BE2C (cell line): ENCODE measurements around the gene AUTS2.

Experiments used
- DNase-seq: peaks from one replicate; pipeline ENCODE4 v3.0.0-alpha.2; 2020
- H3K27me3 ChIP-seq: fragments of 250-450 bp; sonication (Bioruptor Pico); 2 replicates; pipeline ENCODE4 v1.5.1; 2020; ENCODE audit warnings: mild to moderate bottlenecking
- H3K36me3 ChIP-seq: fragments of 250-450 bp; sonication (Bioruptor Pico); 2 replicates; pipeline ENCODE4 v1.5.1; 2020; ENCODE audit warnings: mild to moderate bottlenecking
- H3K4me1 ChIP-seq: fragments of 250-450 bp; sonication (Bioruptor Pico); 2 replicates; pipeline ENCODE4 v1.5.1; 2020
- H3K4me3 ChIP-seq: 2 replicates; pipeline ENCODE4 v1.5.1; 2011; ENCODE audit warnings: low read depth, low read length
- H3K9me3 ChIP-seq: fragments of 250-450 bp; sonication (Bioruptor Pico); 2 replicates; pipeline ENCODE4 v1.5.1; 2020
- CTCF ChIP-seq: IDR thresholded peaks from 2 replicates; pipeline ENCODE4 v1.5.1; 2012; ENCODE audit warnings: mild to moderate bottlenecking, low read depth, low read length

The AUTS2 gene

DNA sequence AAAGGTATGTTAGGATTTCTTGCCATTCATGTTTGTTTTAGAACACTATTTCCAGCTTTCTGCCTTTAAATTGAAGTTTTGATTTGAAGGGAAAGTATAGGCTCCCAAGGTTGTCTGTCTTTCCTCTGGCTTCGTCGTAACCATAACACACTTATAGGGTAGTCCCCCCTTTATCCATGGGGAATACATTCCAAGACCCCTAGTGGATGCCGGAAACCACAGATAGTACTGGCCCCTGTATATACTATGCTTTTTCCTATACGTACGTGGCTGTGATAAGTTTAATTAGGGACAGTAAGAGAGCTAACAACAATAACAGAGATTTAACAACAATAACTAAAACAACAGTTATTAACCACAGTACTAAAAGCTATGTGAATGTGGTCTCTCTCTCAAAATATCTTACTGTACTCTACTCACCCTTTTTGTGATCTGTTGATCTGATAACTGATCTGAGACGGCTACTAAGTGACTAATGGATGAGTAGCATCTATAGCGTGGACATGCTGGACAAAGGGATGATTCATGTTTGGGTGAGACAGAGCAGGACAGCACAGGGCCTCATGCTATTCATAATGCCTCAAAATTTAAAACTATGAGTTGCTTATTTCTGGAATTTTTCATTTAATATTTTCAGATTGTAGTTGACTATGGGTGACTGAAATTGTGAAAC, 273.1 kb downstream of the AUTS2 start:
- Histone ChIP-seq H3K9me3 (no peaks in the 10 kb centered on the region), H3K36me3 (no peaks in the 10 kb centered on the region), H3K4me3 (peak overlapping the region; percentile 15), H3K4me1 (peaks cover 14% of the 10 kb centered on the region), H3K27me3 (no peaks in the 10 kb centered on the region)
- TF ChIP-seq CTCF = peak; percentile 24; the same call in 1 of the 2 replicates
- DNase-seq = no peak

GRCh38 chr7:69871886-69872569, 273.8 kb downstream of the AUTS2 start:
- H3K36me3 ChIP-seq = no peaks in the 10 kb centered on the region
- no peak for TF ChIP-seq CTCF
- H3K4me1 ChIP-seq = peaks cover 14% of the 10 kb centered on the region
- H3K9me3 ChIP-seq = no peaks in the 10 kb centered on the region
- H3K27me3 ChIP-seq = no peaks in the 10 kb centered on the region
- DNase-seq = peak; percentile 32
- H3K4me3 ChIP-seq = peak overlapping the region; percentile 5; the same call in 1 of the 2 replicates

- no peaks in the 10 kb centered on the region for H3K27me3 ChIP-seq
- no peak for DNase-seq
- H3K4me3 ChIP-seq = no peak overlapping the region
- H3K36me3 ChIP-seq = no peaks in the 10 kb centered on the region
- no peaks in the 10 kb centered on the region for H3K9me3 ChIP-seq
- TF ChIP-seq CTCF = no peak
- peaks cover 14% of the 10 kb centered on the region for H3K4me1 ChIP-seq
Measured at GRCh38 chr7:69873512-69873911, 275.2 kb downstream of the AUTS2 start.

- no peak for TF ChIP-seq CTCF
- H3K9me3 ChIP-seq = no peaks in the 10 kb centered on the region
Measured at GRCh38 chr7:69878015-69878414, 279.7 kb downstream of the AUTS2 start.

GRCh38 chr7:69878591-69878990, 280.3 kb downstream of the AUTS2 start:
- no peak overlapping the region for H3K4me3 ChIP-seq
- H3K4me1 ChIP-seq = peaks cover 21% of the 10 kb centered on the region
- no peaks in the 10 kb centered on the region for H3K27me3 ChIP-seq
- no peak for TF ChIP-seq CTCF
- DNase-seq = no peak
- no peaks in the 10 kb centered on the region for H3K9me3 ChIP-seq
- no peaks in the 10 kb centered on the region for H3K36me3 ChIP-seq

More at GRCh38 chr7:69878015-69878414, 279.7 kb downstream of the AUTS2 start:
- no peaks in the 10 kb centered on the region for H3K36me3 ChIP-seq
- no peaks in the 10 kb centered on the region for H3K27me3 ChIP-seq
- DNase-seq = no peak
- no peak overlapping the region for H3K4me3 ChIP-seq
- peaks cover 21% of the 10 kb centered on the region for H3K4me1 ChIP-seq

- H3K4me3 ChIP-seq = no peak overlapping the region
- no peaks in the 10 kb centered on the region for H3K27me3 ChIP-seq
- TF ChIP-seq CTCF = no peak
- DNase-seq = no peak
- no peaks in the 10 kb centered on the region for H3K9me3 ChIP-seq
- H3K36me3 ChIP-seq = no peaks in the 10 kb centered on the region
- H3K4me1 ChIP-seq = peaks cover 34% of the 10 kb centered on the region
Measured at GRCh38 chr7:69879989-69880388, 281.7 kb downstream of the AUTS2 start.
